Left ventricle myocardium inferior (tissue), 1 donor: ENCODE results near the gene HDAC11. TPM values are rescaled to one million over a fixed set of nuclear protein-coding genes. Genes with fewer than 3 reads are reported as not detected.

Experiments used
- DNase-seq: peaks from one replicate; pipeline ENCODE4 v3.0.0-alpha.2; 2020
- H3K27ac ChIP-seq: fragments of 200-600 bp; replicated peaks from 2 replicates; pipeline ENCODE4 v1.8.0; 2021
- H3K27me3 ChIP-seq: fragments of 200-600 bp; 2 replicates; pipeline ENCODE4 v1.8.0; 2021; ENCODE audit warnings: low read depth
- H3K36me3 ChIP-seq: fragments of 200-600 bp; 2 replicates; pipeline ENCODE4 v1.8.0; 2021
- H3K4me1 ChIP-seq: fragments of 200-600 bp; 2 replicates; pipeline ENCODE4 v1.8.0; 2021
- H3K4me3 ChIP-seq: fragments of 200-600 bp; 2 replicates; pipeline ENCODE4 v1.8.0; 2021; ENCODE audit warnings: mild to moderate bottlenecking, moderate library complexity
- H3K9me3 ChIP-seq: fragments of 200-600 bp; replicated peaks from 2 replicates; pipeline ENCODE4 v1.8.0; 2021
- intact Hi-C: fragments of 100-400 bp; cut with micrococcal nuclease; formaldehyde crosslinking; loops from one replicate; pipeline ENCODE4 v1.11.0; 2022
- total RNA-seq: library from RNA; stranded (reverse); fragmentation: NEBNext Ultra II Directional; extraction: Animal tissue kit (Norgen Biotek cat#: 25700); gene quantifications from one replicate; pipeline ENCODE4 v1.2.1, GENCODE V29; 2021
- TF ChIP-seq, protein P1 (sequence below): fragments of 200-600 bp; IDR thresholded peaks from 2 replicates; pipeline ENCODE4 v1.8.0; 2021; ENCODE audit warnings: antibody characterized with exemption, mild to moderate bottlenecking, borderline replicate concordance
- donor health status: DM: no; HTN: yes; CAD: no; lungs with severe emphysema.

HDAC11 gene
- total RNA-seq, 1 donor from 2014 or later, result 34.3 TPM

DNA sequence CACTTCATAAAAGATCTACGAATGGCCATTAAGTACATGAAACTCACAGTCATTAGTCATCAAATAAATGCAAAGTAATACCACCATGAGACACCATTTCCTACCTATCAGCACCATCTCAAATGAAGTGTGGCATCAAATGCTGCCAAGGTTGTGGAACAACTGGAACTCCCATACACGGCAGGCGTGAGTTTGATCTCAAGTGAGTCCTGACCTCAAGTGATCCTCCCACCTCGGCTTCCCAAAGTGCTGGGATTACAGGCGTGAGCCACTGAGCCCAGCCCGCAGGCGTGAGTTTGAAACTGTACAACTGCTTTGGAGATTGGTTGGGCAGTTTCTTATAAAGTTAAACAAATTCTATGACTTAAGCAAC, 28.8 kb upstream of the HDAC11 start:
- peaks cover 15% of the 10 kb centered on the region for H3K4me1 ChIP-seq
- peak overlapping the region; percentile 90 for H3K27ac ChIP-seq
- DNase-seq, result no peak
- peak overlapping the region; percentile 73 for H3K4me3 ChIP-seq
- H3K9me3 ChIP-seq, result no peaks in the 10 kb centered on the region
- intact Hi-C loops, result loop anchor here (5.0 kb wide), 1 partner anchor 359 kb away; no protein-coding TSS in a partner anchor
- no peaks in the 10 kb centered on the region for H3K36me3 ChIP-seq
- TF ChIP-seq, protein P1, sequence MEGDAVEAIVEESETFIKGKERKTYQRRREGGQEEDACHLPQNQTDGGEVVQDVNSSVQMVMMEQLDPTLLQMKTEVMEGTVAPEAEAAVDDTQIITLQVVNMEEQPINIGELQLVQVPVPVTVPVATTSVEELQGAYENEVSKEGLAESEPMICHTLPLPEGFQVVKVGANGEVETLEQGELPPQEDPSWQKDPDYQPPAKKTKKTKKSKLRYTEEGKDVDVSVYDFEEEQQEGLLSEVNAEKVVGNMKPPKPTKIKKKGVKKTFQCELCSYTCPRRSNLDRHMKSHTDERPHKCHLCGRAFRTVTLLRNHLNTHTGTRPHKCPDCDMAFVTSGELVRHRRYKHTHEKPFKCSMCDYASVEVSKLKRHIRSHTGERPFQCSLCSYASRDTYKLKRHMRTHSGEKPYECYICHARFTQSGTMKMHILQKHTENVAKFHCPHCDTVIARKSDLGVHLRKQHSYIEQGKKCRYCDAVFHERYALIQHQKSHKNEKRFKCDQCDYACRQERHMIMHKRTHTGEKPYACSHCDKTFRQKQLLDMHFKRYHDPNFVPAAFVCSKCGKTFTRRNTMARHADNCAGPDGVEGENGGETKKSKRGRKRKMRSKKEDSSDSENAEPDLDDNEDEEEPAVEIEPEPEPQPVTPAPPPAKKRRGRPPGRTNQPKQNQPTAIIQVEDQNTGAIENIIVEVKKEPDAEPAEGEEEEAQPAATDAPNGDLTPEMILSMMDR, result no peak
- no peaks in the 10 kb centered on the region for H3K27me3 ChIP-seq

DNA sequence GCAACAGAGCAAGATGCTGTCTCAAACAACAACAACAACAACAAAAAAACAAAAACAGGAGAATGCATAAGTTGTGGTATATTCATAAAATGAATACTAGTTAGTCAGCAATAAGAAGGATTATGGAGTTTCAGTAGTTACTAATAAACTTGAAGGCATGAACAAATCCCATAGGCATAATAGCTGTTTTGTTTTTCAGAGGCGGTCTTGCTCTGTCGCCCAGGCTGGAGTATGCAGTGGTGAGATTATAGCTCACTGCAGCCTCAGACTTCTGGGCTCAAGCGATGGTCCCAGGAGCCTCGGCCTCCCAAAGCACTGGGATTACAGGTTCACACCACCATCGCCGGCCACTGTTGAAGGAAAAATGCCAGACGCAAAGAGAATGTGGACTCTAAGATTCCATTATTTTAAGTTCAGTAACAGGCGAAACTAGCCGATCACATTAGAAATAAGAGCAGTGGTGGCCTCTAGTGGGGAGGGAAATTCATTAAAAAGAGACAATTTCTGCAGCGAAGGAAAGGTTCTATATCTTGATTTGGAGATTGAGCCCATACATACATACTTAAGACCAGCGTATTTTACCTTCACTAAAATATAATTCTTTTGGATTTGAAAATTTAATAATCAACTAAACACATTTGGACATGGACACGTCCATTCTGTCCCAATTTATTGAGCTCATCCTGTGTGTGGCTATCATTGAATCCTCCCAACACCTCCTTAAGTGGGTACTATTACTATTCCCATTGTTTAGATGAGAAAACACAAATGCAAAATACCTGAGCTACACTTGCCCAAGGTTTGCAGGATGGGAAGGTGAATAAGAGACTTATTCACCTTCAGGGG, 27.4 kb upstream of the HDAC11 start:
- Histone ChIP-seq H3K4me3 (peak overlapping the region; percentile 73), H3K36me3 (no peaks in the 10 kb centered on the region), H3K27ac (peak overlapping the region; percentile 90), H3K4me1 (peaks cover 15% of the 10 kb centered on the region), H3K9me3 (no peaks in the 10 kb centered on the region), H3K27me3 (no peaks in the 10 kb centered on the region)
- intact Hi-C loops, result loop anchor here (5.0 kb wide), 1 partner anchor 360 kb away; no protein-coding TSS in a partner anchor
- TF ChIP-seq, protein P1, result peak; percentile 70
- DNase-seq, result no peak

- intact Hi-C loops, result no loop called here
These were observed 24.5 kb upstream of the HDAC11 start for GRCh38 chr3:13455644-13456043.

DNA sequence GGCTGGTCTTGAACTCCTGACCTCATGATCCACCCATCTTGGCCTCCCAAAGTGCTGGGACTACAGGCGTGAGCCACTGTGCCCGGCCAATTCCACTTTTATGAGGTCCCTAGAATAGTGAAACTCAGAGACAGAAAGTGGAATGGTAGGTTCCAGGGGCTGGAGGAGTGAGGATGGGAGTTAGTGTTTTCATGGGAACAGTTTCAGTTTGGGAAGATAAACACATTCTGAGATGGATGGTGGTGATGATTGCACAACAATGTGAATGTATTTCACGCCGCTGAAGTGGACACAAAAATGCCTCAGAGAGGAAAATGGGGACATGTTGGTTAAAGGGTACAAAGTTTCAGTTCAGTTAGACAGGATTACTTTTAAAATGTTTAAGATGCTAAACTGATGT, 22.5 kb upstream of the HDAC11 start:
- DNase-seq, result no peak
- TF ChIP-seq, protein P1, result no peak
- peaks cover 7% of the 10 kb centered on the region for H3K27me3 ChIP-seq
- intact Hi-C loops, result no loop called here
- H3K9me3 ChIP-seq, result no peaks in the 10 kb centered on the region
- H3K36me3 ChIP-seq, result no peaks in the 10 kb centered on the region
- H3K27ac ChIP-seq, result no peak overlapping the region
- H3K4me1 ChIP-seq, result peaks cover under 1% of the 10 kb centered on the region
- no peak overlapping the region for H3K4me3 ChIP-seq

More at GRCh38 chr3:13455644-13456043, 24.5 kb upstream of the HDAC11 start:
- no peak overlapping the region for H3K27ac ChIP-seq
- H3K27me3 ChIP-seq, result no peaks in the 10 kb centered on the region
- no peak overlapping the region for H3K4me3 ChIP-seq
- TF ChIP-seq, protein P1, result no peak
- H3K36me3 ChIP-seq, result no peaks in the 10 kb centered on the region
- no peaks in the 10 kb centered on the region for H3K9me3 ChIP-seq
- H3K4me1 ChIP-seq, result peaks cover 15% of the 10 kb centered on the region
- no peak for DNase-seq

- no peak for DNase-seq
- TF ChIP-seq, protein P1, result no peak
- Histone ChIP-seq H3K27ac (no peak overlapping the region), H3K4me3 (no peak overlapping the region), H3K36me3 (no peaks in the 10 kb centered on the region), H3K27me3 (peaks cover 13% of the 10 kb centered on the region), H3K9me3 (no peaks in the 10 kb centered on the region), H3K4me1 (peaks cover 5% of the 10 kb centered on the region)
- intact Hi-C loops, result no loop called here
These were observed 20.3 kb upstream of the HDAC11 start for GRCh38 chr3:13459605-13460340.
